T-helper 17 cell (primary cell): ENCODE results near the gene PRDX5. TPM values are rescaled to one million over a fixed set of nuclear protein-coding genes. Genes with fewer than 3 reads are reported as not detected.
"Not testable (repeated sequence)": the region's sequence is repeated elsewhere in the genome, so short reads cannot be mapped to it uniquely, and the experiment has no call there.

Experiments
- ATAC-seq: fragments of 150-1000 bp; cut with Tn5 transposase; 2 replicates; pipeline ENCODE4 v1.10.0; 2021; ENCODE audit warnings: mild to moderate bottlenecking, moderate library complexity
- DNase-seq, 3 donors: peaks; one replicate each; pipeline versions ENCODE4 v3.0.0 to v3.0.0-alpha.2; 2020 to 2021
- H3K9me3 ChIP-seq: one replicate; pipeline ENCODE4 v1.7.0; 2013; ENCODE audit warnings: low read length, mild to moderate bottlenecking; ENCODE audit not compliant: control insufficient read depth, poor library complexity, severe bottlenecking
- H3K27ac Mint-ChIP-seq: one replicate; pipeline ENCODE4 v1.8.0; 2022; ENCODE audit warnings: mild to moderate bottlenecking, moderate library complexity, mixed read lengths
- H3K27me3 Mint-ChIP-seq: one replicate; pipeline ENCODE4 v1.8.0; 2022; ENCODE audit warnings: mixed read lengths
- H3K36me3 Mint-ChIP-seq: one replicate; pipeline ENCODE4 v1.8.0; 2022; ENCODE audit warnings: low read depth, mixed read lengths
- H3K4me1 Mint-ChIP-seq: one replicate; pipeline ENCODE4 v1.8.0; 2022; ENCODE audit warnings: mild to moderate bottlenecking, mixed read lengths
- H3K4me3 Mint-ChIP-seq: one replicate; pipeline ENCODE4 v1.8.0; 2022; ENCODE audit warnings: mild to moderate bottlenecking, moderate library complexity, mixed read lengths
- total RNA-seq, 4 donors: library from RNA in 2 of 4; stranded (reverse) in 2 of 4; gene quantifications; one replicate each; pipeline ENCODE4 v1.2.3 and lab custom pipeline; 2022 to 2026

PRDX5 gene
- total RNA-seq, 2 donors from 2014 or later, result 46.4 to 49.7 TPM

DNA sequence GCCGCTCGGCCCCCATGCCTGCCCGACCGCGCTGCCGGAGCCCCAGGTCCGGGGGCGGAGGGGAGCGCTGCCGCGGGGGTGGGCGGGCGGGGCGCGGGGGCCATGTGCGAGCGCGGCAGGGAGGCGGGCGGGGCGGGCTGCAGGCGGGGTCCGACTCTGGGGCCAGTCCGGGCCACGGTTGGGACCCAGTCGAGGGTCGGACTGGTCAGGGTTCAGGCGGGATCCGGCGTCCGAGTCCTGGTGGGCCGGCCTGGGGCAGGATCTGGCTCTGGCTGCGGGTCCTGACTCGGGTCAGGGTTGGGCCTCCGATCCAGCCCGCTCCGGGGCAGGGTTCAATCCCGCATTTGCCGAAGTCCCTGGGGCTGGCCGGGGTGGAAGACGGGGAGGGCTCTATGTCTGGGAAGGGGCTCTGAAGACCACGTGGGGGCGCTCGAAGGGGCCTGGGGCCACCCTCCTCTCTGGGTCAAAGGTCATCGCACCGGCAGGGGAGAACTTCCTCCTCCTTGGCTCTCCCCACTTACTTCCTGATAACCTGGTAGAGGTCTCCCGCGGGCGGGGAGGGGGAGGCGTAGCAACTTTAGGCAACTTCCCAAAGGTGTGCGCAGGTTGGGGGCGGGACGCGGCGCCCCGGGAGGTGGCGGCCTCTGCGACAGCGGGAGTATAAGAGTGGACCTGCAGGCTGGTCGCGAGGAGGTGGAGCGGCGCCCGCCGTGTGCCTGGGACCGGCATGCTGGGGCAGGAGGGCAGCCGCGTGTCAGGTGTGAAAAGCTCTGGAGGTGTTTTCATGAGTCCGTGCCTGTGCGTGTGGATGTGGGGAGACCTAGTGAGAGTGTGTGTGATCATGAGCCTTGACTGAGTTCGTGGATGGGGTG, 12.0 kb upstream of the PRDX5 start:
- DNase-seq, result peak; percentile 47 to 67 (median 57)
- peak overlapping the region; percentile 97 for H3K4me3 Mint-ChIP-seq
- no peaks in the 10 kb centered on the region for H3K36me3 Mint-ChIP-seq
- peaks cover 25% of the 10 kb centered on the region for H3K4me1 Mint-ChIP-seq
- H3K9me3 ChIP-seq, result no peaks in the 10 kb centered on the region
- peak overlapping the region; percentile 90 for H3K27ac Mint-ChIP-seq
- ATAC-seq, result peak; percentile 10
- peaks cover under 1% of the 10 kb centered on the region for H3K27me3 Mint-ChIP-seq

DNA sequence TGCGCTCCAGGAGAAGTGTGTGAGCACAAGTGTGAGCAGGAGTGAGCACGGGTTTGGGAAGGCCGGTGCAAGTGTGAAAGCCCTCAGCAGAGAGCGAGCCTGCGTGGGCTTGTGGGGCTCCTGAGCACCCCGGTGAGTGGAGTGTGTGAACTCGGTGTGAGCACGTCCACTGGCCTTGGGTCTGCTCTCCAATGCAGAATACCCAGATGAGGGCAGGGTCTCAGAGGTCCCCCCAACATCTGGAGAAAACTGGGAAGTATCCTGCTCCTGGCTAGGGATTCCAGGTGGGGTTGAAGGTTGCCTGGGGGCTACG, 11.4 kb upstream of the PRDX5 start:
- Mint-ChIP-seq H3K36me3 (no peaks in the 10 kb centered on the region), H3K27me3 (no peaks in the 10 kb centered on the region), H3K27ac (peak overlapping the region; percentile 90), H3K4me3 (peak overlapping the region; percentile 97), H3K4me1 (peaks cover 23% of the 10 kb centered on the region)
- no peaks in the 10 kb centered on the region for H3K9me3 ChIP-seq
- ATAC-seq, result no peak
- no peak for DNase-seq

DNA sequence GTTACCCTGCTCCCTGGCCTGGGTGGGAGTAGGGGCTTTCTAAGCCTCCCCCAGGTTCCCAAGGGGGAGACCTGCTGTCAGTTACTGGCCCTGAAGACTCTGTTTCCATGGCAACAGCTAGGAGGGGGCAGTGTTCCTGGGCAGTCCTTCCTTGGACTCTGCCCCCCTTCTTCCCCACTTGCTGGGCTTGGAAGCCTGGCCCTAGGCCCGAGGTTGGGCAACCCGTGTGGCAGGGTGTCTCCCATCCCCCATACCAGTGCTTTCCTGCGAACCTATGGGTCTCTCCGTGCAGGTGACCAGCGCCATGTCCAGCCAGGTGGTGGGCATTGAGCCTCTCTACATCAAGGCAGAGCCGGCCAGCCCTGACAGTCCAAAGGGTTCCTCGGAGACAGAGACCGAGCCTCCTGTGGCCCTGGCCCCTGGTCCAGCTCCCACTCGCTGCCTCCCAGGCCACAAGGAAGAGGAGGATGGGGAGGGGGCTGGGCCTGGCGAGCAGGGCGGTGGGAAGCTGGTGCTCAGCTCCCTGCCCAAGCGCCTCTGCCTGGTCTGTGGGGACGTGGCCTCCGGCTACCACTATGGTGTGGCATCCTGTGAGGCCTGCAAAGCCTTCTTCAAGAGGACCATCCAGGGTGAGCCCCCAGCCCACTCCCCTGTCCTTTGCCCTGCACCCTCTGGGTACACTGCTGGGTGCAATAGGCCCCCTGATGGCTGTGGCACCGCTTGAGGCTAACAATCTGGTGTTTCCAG, 10.9 kb upstream of the PRDX5 start:
- peak overlapping the region; percentile 90 for H3K27ac Mint-ChIP-seq
- H3K36me3 Mint-ChIP-seq, result no peaks in the 10 kb centered on the region

DNA sequence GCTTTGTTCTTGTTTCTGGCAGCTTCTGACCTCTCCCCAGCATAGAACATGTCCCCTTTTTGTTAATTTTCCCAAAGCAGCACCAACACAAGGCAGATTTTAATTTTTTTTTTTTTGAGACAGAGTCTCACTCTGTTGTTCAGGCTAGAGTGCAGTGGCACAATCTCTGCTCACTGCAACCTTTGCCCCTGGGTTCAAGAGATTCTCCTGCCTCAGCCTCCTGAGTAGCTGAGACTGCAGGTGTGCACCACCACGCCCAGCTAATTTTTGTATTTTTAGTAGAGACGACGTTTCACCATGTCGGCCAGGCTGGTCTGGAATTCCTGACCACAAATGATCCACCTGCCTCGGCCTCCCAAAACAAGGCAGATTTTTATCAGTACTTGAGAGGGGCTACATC, 10.1 kb upstream of the PRDX5 start:
- ATAC-seq, DNase-seq, H3K9me3 ChIP-seq, H3K36me3 Mint-ChIP-seq, H3K27me3 Mint-ChIP-seq: not testable (repeated sequence)
- Mint-ChIP-seq H3K4me1 (peaks cover 28% of the 10 kb centered on the region), H3K27ac (peak overlapping the region; percentile 56), H3K4me3 (peak overlapping the region; percentile 97)

More for the DNA sequence above, 10.9 kb upstream of the PRDX5 start:
- H3K4me1 Mint-ChIP-seq, result peaks cover 23% of the 10 kb centered on the region
- ATAC-seq (no peak), DNase-seq (no peak)
- peak overlapping the region; percentile 97 for H3K4me3 Mint-ChIP-seq
- no peaks in the 10 kb centered on the region for H3K9me3 ChIP-seq
- H3K27me3 Mint-ChIP-seq, result no peaks in the 10 kb centered on the region

DNA sequence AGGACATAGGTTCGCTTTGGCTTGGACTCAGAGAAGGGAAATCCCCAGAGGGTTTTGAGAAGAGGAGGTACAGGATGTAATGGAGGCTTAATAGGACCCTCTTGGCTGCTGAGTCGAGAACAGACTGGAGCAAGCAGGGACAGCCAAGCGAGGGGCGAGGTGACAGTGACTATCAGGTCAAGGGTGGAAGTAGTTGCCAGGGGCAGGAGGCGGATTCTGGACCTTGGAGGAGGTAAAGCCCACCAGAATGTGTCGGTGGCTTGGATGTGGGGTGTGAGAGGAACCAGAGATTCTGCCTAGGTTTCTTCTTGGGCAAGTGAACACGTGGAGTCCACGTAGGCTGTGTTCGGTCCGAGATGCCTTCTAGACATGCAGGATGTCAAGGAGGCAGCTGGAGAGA, 5.0 kb upstream of the PRDX5 start:
- ATAC-seq (no peak), DNase-seq (no peak)
- Mint-ChIP-seq H3K27ac (peak overlapping the region; percentile 81), H3K4me1 (peaks cover 22% of the 10 kb centered on the region), H3K27me3 (no peaks in the 10 kb centered on the region), H3K36me3 (no peaks in the 10 kb centered on the region), H3K4me3 (no peak overlapping the region)
- H3K9me3 ChIP-seq, result no peaks in the 10 kb centered on the region

DNA sequence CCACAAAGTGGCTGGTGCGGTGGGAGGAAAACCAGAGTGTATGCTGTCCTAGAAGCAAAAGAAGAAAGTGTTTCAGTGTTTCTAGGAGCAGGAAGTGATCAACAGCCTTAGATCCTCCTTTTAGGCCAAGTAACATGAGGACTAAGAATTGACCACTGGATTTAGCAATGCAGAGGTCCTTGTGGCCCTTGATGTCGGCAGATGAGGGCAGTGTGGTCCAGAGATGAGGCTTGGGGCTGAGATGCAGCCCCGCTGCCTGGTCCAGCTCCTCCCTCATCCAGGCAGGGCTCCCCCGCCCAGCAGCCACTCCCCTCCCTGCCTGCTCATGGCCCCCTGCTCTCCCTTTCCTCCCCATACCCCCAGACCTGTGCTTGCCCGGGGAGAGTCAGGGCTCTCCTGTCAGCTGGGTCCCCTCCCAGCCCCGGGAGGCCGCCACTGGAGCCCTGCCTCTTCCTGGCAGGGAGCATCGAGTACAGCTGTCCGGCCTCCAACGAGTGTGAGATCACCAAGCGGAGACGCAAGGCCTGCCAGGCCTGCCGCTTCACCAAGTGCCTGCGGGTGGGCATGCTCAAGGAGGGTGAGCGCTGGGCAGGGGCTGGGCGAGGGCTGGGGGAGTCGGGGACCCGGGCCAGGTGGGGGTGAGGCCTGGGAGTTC, 4.3 kb upstream of the PRDX5 start:
- ATAC-seq, result no peak
- peak overlapping the region; percentile 81 for H3K27ac Mint-ChIP-seq
- no peak for DNase-seq

DNA sequence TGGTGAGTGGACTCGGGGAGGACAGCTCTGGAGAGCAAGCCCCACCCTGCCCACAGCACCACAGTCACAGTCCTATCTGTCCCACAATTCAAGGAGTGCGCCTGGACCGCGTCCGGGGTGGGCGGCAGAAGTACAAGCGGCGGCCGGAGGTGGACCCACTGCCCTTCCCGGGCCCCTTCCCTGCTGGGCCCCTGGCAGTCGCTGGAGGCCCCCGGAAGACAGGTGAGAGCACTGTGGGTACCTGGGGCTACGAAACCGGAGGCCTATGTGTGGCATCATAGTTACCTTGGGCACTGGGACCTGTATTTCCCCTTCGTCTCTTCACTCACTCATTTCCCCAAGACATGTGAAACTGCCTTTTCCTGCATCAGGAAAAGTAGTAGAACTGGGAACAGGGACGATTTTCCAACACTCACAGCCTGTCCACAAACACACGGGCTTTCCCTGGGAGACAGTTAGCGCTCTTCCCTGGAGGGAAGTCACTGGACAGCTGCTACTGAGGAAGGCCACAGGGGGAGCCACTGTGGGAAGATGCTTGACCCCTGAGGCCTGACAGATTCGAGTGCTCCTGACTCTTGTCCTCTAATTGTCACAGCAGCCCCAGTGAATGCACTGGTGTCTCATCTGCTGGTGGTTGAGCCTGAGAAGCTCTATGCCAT, 3.6 kb upstream of the PRDX5 start:
- H3K27ac Mint-ChIP-seq, result peak overlapping the region; percentile 77

More for the DNA sequence above, 4.3 kb upstream of the PRDX5 start:
- peaks cover 24% of the 10 kb centered on the region for H3K4me1 Mint-ChIP-seq
- no peaks in the 10 kb centered on the region for H3K9me3 ChIP-seq
- H3K27me3 Mint-ChIP-seq, result no peaks in the 10 kb centered on the region
- H3K36me3 Mint-ChIP-seq, result no peaks in the 10 kb centered on the region
- no peak overlapping the region for H3K4me3 Mint-ChIP-seq

DNA sequence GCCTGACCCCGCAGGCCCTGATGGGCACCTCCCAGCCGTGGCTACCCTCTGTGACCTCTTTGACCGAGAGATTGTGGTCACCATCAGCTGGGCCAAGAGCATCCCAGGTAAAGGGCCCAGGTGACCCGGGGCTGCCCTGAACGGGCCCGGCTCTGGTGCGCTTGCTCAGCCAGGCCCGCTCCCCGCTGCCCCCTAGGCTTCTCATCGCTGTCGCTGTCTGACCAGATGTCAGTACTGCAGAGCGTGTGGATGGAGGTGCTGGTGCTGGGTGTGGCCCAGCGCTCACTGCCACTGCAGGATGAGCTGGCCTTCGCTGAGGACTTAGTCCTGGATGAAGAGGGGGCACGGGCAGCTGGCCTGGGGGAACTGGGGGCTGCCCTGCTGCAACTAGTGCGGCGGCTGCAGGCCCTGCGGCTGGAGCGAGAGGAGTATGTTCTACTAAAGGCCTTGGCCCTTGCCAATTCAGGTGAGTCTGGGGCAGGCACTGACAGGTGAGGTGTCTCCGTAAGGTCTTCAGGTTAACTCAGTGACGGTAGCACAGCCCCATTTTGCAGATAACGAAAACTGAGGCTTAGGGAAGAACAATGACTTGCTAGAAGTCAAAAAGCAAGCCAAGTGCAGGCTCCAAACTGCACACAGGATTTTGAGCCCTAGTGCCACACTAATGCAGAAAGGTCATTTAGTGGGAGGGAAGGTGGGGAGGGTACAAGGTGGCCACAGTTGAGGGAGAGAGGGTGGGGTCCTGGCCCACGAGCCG, 2.9 kb upstream of the PRDX5 start:
- no peaks in the 10 kb centered on the region for H3K9me3 ChIP-seq
- Mint-ChIP-seq H3K36me3 (no peaks in the 10 kb centered on the region), H3K4me1 (peaks cover 34% of the 10 kb centered on the region), H3K4me3 (no peak overlapping the region), H3K27ac (peak overlapping the region; percentile 77), H3K27me3 (no peaks in the 10 kb centered on the region)
- no peak for ATAC-seq
- no peak for DNase-seq

More for the DNA sequence above, 3.6 kb upstream of the PRDX5 start:
- ATAC-seq (no peak), DNase-seq (no peak)
- no peak overlapping the region for H3K4me3 Mint-ChIP-seq
- peaks cover 30% of the 10 kb centered on the region for H3K4me1 Mint-ChIP-seq
- no peaks in the 10 kb centered on the region for H3K36me3 Mint-ChIP-seq
- H3K27me3 Mint-ChIP-seq, result no peaks in the 10 kb centered on the region
- H3K9me3 ChIP-seq, result no peaks in the 10 kb centered on the region

DNA sequence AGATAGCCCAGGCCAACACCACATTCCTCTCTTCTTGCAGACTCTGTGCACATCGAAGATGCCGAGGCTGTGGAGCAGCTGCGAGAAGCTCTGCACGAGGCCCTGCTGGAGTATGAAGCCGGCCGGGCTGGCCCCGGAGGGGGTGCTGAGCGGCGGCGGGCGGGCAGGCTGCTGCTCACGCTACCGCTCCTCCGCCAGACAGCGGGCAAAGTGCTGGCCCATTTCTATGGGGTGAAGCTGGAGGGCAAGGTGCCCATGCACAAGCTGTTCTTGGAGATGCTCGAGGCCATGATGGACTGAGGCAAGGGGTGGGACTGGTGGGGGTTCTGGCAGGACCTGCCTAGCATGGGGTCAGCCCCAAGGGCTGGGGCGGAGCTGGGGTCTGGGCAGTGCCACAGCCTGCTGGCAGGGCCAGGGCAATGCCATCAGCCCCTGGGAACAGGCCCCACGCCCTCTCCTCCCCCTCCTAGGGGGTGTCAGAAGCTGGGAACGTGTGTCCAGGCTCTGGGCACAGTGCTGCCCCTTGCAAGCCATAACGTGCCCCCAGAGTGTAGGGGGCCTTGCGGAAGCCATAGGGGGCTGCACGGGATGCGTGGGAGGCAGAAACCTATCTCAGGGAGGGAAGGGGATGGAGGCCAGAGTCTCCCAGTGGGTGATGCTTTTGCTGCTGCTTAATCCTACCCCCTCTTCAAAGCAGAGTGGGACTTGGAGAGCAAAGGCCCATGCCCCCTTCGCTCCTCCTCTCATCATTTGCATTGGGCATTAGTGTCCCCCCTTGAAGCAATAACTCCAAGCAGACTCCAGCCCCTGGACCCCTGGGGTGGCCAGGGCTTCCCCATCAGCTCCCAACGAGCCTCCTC, 2.0 kb upstream of the PRDX5 start:
- DNase-seq, H3K36me3 Mint-ChIP-seq, ATAC-seq, H3K27me3 Mint-ChIP-seq, H3K9me3 ChIP-seq: not testable (repeated sequence)
- Mint-ChIP-seq H3K4me1 (peaks cover 35% of the 10 kb centered on the region), H3K4me3 (peak overlapping the region; percentile 96), H3K27ac (peak overlapping the region; percentile 98)

DNA sequence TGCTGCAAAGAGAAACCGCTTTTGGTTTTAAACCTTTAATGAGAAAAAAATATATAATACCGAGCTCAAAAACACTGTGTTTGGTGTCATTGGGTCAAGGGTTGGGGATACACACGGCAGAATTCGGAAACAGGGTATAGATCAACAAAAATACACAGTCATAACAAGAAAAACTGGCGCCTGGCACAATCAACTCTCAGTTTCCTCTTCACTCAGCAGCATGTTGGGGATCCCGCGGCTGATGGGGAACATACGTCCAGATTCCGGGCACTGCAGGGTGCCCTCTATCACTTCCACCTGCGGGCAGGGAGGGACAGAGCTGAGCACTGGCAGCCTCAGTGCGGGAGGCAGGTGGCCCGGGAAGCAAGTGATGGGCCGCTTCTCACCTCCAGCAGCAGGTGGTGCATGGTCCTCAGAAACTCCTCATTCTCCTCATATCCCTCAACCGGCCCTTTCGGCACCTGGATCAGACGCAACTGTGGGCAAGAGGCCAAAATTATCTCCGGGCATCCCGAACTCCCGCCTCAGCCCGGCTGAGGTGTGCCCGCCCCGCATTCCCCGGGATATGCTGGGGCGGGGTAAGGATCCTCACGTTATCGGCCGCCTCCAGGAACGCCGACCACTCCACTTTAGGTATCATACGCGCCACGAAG, 1.1 kb upstream of the PRDX5 start:
- H3K4me3 Mint-ChIP-seq, result peak overlapping the region; percentile 96
- no peaks in the 10 kb centered on the region for H3K27me3 Mint-ChIP-seq
- no peaks in the 10 kb centered on the region for H3K9me3 ChIP-seq
- peaks cover 6% of the 10 kb centered on the region for H3K36me3 Mint-ChIP-seq
- ATAC-seq (peak; percentile 10), DNase-seq (peak in 1 of 3 donors; percentile 42)
- H3K4me1 Mint-ChIP-seq, result peaks cover 38% of the 10 kb centered on the region
- peak overlapping the region; percentile 98 for H3K27ac Mint-ChIP-seq

DNA sequence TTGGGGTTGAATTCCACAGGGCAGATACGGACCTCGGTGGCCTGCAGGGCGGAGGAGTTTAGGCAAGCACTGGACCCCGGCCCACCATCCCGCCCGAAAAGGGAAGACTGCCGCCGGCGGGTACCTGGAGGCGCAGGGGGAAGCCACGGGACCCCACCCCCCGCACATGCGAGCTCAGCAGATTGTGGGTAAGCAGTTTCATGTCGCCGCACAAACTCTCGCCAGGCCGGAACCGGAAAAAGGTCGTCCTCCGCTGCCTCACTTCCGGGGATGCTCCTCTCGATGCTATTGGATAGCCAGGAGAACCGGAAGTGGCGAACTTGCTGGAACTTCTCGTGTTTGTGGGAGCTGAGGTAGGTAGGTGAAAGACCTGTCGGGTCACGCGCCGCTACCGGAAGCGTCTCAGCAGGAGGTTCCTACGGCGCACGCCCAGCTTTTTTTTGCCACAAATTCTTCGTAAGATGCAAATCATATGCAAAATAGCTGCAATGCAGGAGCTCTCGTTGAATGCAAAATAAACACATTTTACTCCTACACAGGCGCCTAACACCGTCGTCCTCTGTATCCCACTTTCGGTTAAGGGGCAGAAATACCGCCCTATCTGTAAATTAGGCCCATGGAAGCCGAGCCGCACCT, 478 bp upstream of the PRDX5 start, which contains the start of gene TRMT112:
Gene TRMT112 (minus strand): TSS at position 235 of the 636 bp plus-strand sequence. CDS start 33 bp downstream, at position 202.
- peak within 1 kb of the TSS; percentile 96 for H3K4me3 Mint-ChIP-seq
- peak within 1 kb of the TSS; percentile 98 for H3K27ac Mint-ChIP-seq
- peak; percentile 86 to 90 (median 88) for DNase-seq
- peaks cover 6% of the 10 kb centered on the region for H3K36me3 Mint-ChIP-seq
- peak; percentile 83 for ATAC-seq
- H3K4me1 Mint-ChIP-seq, result peaks cover 37% of the 10 kb centered on the region
- H3K9me3 ChIP-seq, result no peaks in the 10 kb centered on the region
- no peaks in the 10 kb centered on the region for H3K27me3 Mint-ChIP-seq
